ENCODE results near the gene TMEM52.

Gene TMEM52

GRCh38 chr1:1918901-1919303, at the start of gene TMEM52:
Gene TMEM52, minus strand, starts transcription at chr1:1919279. Its CDS starts 14 bp downstream, at chr1:1919265.
- DNase-seq = no peak

- no peak for DNase-seq
These were observed 48.8 kb upstream of the TMEM52 start for GRCh38 chr1:1967879-1968278.

GRCh38 chr1:1967151-1967550, 48.1 kb upstream of the TMEM52 start:
- DNase-seq = no peak

GRCh38 chr1:1966071-1966740, 47.1 kb upstream of the TMEM52 start:
- DNase-seq = no peak

GRCh38 chr1:1965546-1965945, 46.5 kb upstream of the TMEM52 start:
- no peak for DNase-seq

- no peak for DNase-seq
These were observed 45.7 kb upstream of the TMEM52 start for GRCh38 chr1:1964811-1965210.

GRCh38 chr1:1963570-1963969, 44.5 kb upstream of the TMEM52 start:
- no peak for DNase-seq

- no peak for DNase-seq
These were observed 43.7 kb upstream of the TMEM52 start for GRCh38 chr1:1962752-1963151.

GRCh38 chr1:1960480-1961196, 41.6 kb upstream of the TMEM52 start:
- no peak for DNase-seq

- peak; percentile 87 for DNase-seq
These were observed 40.9 kb upstream of the TMEM52 start for GRCh38 chr1:1959840-1960479.

GRCh38 chr1:1959459-1959839, 40.4 kb upstream of the TMEM52 start:
- DNase-seq = no peak

GRCh38 chr1:1958071-1958541, 39.0 kb upstream of the TMEM52 start:
- DNase-seq = no peak

- no peak for DNase-seq
These were observed 38.5 kb upstream of the TMEM52 start for GRCh38 chr1:1957533-1957961.

- no peak for DNase-seq
These were observed 37.8 kb upstream of the TMEM52 start for GRCh38 chr1:1956586-1957532.

GRCh38 chr1:1956101-1956500, 37.0 kb upstream of the TMEM52 start:
- no peak for DNase-seq

GRCh38 chr1:1955621-1956094, 36.6 kb upstream of the TMEM52 start:
- no peak for DNase-seq

GRCh38 chr1:1954831-1955441, 35.9 kb upstream of the TMEM52 start:
- no peak for DNase-seq

- no peak for DNase-seq
These were observed 34.9 kb upstream of the TMEM52 start for GRCh38 chr1:1954015-1954414.

GRCh38 chr1:1950940-1951339, 31.9 kb upstream of the TMEM52 start:
- no peak for DNase-seq

GRCh38 chr1:1948783-1949182, 29.7 kb upstream of the TMEM52 start:
- no peak for DNase-seq

GRCh38 chr1:1947493-1947892, 28.4 kb upstream of the TMEM52 start:
- no peak for DNase-seq

- no peak for DNase-seq
These were observed 27.5 kb upstream of the TMEM52 start for GRCh38 chr1:1946540-1946939.

All from NCI-H345 (cell line).